ENCODE results near the gene EIF3A.

DNA sequence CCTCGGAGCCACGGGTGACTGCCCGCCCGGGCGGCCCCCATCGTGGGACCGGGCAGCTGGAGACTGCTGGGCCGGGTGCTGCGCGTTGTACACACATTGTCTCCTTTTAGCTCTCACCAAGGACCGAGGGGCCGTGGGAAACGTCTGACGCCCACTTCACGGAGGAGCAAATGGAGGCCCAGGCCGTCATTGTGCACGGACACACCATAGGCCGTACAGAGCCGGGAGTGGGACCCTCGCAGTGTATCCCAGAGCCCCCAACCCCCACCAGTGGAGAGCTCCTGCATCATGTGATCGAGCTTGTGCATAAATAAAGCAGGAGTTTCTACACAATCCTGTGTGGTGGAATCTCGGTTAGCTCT is 24.0 kb upstream of the EIF3A start:
- TF ChIP-seq, protein P1, sequence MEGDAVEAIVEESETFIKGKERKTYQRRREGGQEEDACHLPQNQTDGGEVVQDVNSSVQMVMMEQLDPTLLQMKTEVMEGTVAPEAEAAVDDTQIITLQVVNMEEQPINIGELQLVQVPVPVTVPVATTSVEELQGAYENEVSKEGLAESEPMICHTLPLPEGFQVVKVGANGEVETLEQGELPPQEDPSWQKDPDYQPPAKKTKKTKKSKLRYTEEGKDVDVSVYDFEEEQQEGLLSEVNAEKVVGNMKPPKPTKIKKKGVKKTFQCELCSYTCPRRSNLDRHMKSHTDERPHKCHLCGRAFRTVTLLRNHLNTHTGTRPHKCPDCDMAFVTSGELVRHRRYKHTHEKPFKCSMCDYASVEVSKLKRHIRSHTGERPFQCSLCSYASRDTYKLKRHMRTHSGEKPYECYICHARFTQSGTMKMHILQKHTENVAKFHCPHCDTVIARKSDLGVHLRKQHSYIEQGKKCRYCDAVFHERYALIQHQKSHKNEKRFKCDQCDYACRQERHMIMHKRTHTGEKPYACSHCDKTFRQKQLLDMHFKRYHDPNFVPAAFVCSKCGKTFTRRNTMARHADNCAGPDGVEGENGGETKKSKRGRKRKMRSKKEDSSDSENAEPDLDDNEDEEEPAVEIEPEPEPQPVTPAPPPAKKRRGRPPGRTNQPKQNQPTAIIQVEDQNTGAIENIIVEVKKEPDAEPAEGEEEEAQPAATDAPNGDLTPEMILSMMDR (IDR thresholded peaks at IDR 0.05), result no peak
- TF ChIP-seq POLR2A (IDR thresholded peaks at IDR 0.05), result no peak
